NAMALWA (cell line): ENCODE data around the gene GNL1.
A peak's percentile ranks its signal among the peaks of the same experiment; 100 is the strongest.

Experiments
- DNase-seq: peaks from one replicate; pipeline ENCODE4 v3.0.0-alpha.2; 2015; ENCODE audit warnings: low spot score

The GNL1 gene

GRCh38 chr6:30570263-30570662 is 14.0 kb upstream of the GNL1 start:
- peak; percentile 34 for DNase-seq

- no peak for DNase-seq
These were observed 12.0 kb upstream of the GNL1 start for GRCh38 chr6:30568245-30568644.

- DNase-seq, result no peak
These were observed 9.5 kb upstream of the GNL1 start for GRCh38 chr6:30565772-30566171.

- DNase-seq, result no peak
These were observed 7.8 kb upstream of the GNL1 start for GRCh38 chr6:30564114-30564513.

DNA sequence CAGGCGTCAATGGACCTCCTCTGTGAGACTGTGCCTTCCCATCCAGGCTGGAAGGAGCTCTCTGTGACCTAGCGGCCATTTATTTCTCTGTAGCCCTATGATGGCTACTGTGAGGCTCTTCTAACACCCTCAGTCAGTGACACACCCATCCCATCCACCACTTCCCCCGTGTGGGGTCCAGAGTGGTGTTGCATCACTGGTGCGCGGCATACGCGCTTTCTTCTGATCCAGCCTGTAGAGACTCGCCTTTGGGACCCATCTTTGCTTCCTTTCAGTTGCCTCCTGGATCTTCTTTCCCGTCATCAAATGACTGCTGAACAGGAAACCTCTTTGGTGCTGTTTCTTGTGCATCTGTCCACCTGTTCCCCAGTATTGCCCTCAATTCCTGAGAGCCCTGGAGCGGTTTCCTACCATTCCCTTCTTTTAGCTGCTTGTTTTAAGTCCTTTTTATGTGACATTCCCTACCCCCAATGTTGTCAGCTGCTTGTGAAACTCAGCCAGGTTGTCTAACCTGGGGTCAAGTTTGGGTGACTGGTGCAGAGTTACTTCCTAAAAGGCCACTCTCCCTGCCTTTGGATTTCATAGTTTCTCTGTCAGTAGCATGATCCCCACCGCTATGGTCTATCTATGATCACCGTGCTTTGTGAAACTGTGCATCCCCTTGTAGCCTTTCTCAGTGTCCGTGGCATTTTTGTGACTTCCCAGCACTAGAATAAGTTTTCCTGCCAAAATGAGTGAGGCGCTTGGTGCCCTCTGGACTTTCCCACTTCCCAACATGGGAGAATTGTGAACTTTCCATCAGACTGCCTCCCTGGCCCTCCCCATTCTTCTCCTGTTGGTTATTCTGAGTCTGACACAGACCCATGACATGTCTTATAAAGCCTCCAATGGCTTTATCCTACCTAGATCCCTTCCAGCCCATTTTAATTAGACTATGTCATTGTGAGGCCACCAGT is 6.5 kb upstream of the GNL1 start:
- DNase-seq, result no peak

DNA sequence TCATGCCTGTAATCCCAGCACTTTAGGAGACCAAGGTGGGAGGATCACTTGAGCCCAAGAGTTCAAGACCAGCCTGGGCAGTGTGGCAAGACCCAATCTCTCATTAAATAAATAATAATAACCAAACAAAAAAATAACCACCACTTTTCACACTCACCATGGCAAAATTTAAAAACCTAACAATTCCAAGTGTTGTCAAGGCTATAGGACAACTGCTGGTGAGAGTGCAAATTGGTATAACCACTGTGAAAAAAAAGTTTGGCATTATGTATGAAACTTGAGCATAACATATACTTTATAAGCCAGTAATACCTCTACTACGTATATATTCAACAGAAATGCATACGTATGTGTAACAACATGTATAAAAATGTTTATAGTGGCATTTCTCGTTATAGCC is 4.6 kb upstream of the GNL1 start:
- DNase-seq, result no peak

GRCh38 chr6:30557683-30557981 is 1.3 kb upstream of the GNL1 start:
- peak; percentile 82 for DNase-seq

- DNase-seq, result peak; percentile 94
These were observed 805 bp upstream of the GNL1 start, which contains the start of gene PRR3 for GRCh38 chr6:30556906-30557682. Gene PRR3 (plus strand): TSS chr6:30557295. CDS start chr6:30557345, 50 bp downstream.

DNA sequence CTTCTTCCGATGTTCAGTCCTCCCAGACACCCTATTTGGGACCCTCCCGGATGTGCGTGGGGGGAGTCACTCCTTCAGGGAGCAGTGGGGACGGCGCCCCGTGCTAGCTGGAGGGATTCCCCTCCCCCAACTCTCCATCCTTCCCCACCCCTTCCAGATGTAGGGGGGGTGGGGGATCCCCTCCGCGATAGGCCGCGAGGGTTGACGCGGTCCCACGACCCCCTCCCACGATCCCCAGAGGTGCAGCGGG is 548 bp downstream of the GNL1 start:
- no peak for DNase-seq

- no peak for DNase-seq
These were observed 1.1 kb downstream of the GNL1 start for GRCh38 chr6:30554962-30555815.

- DNase-seq, result no peak
These were observed 1.9 kb downstream of the GNL1 start for GRCh38 chr6:30554404-30554803.

DNA sequence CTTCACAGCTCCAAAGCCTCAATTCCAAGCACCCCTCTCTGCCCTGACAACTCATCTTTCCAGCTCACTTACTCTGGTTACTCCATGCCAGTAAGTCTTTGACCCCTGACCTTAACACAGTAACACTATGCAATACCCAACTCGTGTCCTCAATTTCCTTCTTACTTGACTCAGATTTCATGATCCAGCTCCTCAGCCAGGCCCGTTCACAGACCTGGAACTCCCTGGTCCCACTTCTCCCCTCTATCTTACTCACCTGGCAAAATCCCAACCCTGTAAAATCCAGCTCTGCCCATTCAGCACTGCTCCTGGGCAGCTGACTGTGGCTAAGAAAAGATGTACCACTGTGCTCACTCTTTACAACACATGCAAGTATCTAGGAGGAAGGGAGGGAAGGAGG is 7.9 kb downstream of the GNL1 start:
- no peak for DNase-seq

DNA sequence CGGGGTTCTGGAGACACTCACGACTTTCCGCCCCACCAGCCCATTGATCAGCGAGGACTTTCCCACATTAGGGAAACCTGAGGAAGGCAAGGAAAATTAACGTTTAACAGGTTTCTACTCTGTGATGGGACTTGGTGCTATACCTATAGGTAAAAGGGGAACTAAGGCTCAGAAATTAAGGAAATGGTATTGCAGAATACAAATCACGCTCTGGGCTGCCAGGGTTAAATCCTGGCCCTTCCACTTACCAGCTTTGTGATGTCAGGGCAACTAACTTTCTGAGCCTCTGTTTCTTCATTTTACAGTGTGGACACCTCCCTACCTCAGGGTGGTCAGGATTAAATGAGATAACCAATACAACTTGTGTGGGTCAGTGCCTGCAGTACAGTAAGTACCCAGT is 8.8 kb downstream of the GNL1 start:
- DNase-seq, result no peak

DNA sequence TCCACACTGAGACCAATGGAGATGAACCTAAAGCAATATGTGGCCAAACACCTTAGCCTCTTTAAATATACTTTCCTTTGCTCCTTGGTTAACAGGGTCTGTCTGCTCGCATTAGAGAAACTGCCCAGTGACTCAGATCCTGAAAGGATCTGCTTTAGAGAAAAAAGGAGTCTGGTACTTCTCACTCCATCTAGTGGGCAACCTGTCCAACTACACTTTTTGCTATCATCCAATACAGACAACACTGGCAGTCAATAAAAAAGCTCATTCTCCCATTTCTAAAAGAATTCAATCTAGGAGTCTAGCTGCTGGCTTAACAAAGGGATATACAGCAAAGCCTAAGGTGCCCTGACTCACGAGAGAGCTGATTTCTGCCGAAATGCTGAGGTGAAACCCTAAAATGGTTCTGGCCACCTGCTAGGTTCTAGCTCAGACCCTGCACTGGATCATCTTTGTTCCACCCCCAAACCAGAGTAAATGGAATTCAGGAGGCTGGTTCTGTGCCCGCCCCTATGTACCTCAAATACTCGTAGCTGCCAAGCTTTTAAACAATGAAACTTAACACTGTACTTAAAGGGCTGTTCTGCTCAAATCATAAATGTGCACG is 11.5 kb downstream of the GNL1 start:
- peak; percentile 69 for DNase-seq

DNA sequence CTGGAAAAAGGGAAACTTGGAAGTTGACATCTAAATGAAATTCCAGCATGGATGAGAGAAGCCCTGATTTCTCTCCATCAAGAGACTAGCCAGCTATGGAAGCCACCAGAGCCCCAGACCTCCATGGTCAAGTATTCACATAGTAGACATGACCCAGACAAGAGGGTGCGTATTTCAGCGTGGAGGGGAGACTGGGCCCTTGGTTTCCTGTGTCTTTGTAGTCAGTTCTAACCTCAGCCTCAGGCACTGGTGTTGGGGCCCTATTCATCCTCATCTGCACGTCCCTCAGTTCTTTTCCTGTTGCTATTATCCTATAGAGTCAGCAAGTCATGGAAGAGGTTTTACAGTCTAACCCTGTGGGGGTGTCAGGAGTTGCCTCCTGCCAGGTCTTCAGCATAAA is 12.5 kb downstream of the GNL1 start:
- DNase-seq, result no peak

DNA sequence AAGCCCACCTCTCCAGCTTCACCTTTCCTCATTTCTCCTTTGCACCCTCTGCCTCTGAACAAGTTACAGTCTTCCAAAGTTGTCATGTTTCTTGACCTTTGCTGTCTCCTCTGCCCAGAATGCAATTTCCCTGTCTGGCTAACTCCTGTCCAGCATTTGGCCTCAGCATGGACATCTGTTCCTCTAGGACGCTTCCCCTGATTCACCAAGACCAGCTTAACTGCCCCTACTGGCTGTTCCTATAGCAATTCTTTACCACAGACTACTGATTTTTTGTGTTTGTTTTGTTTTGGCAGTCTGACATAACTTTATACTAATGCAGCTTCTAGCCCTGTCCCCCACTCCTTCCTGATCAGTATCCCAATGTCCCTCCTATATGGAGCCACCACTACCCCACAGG is 13.4 kb downstream of the GNL1 start:
- DNase-seq, result no peak

GRCh38 chr6:30542404-30542725 is 13.9 kb downstream of the GNL1 start:
- peak; percentile 63 for DNase-seq

DNA sequence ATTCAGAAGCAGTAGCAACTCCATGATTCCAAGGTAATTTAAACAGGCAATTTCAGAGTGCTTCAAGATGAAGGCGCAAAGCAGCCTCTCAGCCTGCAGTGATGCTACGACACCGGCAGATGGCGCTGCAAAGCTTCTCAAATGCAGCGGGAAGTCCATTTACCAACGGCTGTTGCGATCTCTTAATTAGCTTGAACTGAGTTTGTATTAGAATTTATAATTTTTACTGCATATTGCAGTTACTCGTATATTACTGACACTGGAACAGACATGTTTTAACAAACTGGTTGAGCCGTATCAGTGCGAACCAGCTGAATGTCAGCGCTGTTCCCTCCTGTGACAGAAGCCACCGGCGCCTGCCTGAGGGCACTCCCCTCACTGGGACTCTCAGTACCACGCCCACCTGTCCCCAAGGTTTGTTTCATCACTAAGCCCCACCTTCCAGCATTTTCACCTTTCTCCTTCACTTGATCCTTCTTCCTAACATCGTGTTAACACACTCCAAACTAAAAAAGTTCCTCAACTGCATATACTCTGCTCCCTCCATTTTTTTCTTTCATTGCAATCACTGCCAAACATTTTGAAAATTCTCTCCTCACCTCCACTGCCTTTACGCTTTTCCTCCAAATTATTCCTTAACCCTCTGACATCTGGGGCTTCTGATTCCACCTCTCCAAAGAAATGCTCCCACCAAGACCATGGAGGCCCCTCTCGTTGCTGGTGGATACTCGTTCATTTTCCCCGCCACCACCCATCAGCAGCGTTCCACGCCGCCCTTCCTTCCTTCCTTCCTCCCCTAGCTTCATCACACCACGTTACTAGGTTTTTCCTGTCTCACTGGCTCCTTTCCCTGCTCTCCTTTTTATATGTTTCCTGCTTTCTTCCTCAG is 14.5 kb downstream of the GNL1 start:
- DNase-seq, result peak; percentile 88

- DNase-seq, result no peak
These were observed 18.4 kb downstream of the GNL1 start for GRCh38 chr6:30537931-30538330.

DNA sequence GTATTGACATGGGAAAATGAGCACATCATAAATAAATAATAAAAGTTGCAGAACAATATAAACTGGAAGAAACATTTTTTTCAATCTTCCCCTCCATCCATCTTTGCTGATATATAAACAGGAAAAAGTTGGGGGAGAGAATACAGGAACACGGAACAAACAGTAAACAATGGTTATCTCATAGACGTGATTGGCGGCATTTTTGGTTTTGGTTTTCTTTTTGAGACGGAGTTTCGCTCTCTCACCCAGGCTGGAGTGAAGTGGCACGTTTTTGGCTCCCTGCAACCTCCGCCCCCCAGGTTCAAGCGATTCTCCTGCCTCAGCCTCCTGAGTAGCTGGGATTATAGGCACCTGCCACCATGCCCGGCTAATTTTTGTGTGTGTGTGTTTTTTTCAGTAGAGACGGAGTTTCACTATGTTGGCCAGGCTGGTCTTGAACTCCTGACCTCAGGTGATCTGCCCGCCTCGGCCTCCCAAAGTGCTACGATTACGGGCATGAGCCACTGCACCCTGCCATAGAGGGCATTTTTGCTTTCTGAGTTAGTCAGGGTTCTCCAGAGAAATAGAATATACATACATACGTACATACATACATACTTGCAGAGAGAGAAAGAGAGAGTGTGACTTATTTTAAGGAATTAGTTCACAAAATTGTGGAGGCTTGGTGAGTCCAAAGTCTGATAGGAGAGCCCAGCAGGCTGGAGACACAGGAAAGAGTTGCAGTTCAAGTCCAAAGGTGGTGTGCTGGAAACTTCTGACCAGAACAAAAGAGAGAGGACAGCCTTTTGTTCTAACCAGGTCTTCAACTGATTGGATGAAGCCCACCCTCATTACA is 22.6 kb downstream of the GNL1 start:
- DNase-seq, result no peak
